ENCODE measurements around the gene RPS6KA5. TPM values are rescaled to one million over a fixed set of nuclear protein-coding genes. Genes with fewer than 3 reads are reported as not detected.

RPS6KA5 gene
- total RNA-seq, 5 donors from 2014 or later (not counting 1 experiment from before 2014, with no cell fraction given): 28.8 to 39.8 (median 35.3) TPM

GRCh38 chr14:90804292-90805083, 256.0 kb downstream of the RPS6KA5 start:
- no peak for DNase-seq
- Mint-ChIP-seq H3K4me1 (peaks cover 6 to 15% (median 10%) of the 10 kb centered on the region in 3 donors), H3K9me3 (peaks cover 0 to 4% (median 0%) of the 10 kb centered on the region in 3 donors), H3K27ac (no peak overlapping the region), H3K27me3 (no peaks in the 10 kb centered on the region), H3K36me3 (no peaks in the 10 kb centered on the region), H3K4me3 (no peak overlapping the region)
- Histone ChIP-seq H3K9me3 (no peaks in the 10 kb centered on the region), H3K36me3 (ENCODE audit: control insufficient read depth in 2 of 2, extremely low read depth in 1 of 2, insufficient read depth in 1 of 2, low read length in 1 of 2) (no peaks in the 10 kb centered on the region), H3K27me3 (replicated peaks in 1 of 2; ENCODE audit: control insufficient read depth in 2 of 2, extremely low read depth in 1 of 2, insufficient read depth in 2 of 2, low read length in 1 of 2) (peaks cover 0 to 3% of the 10 kb centered on the region in 2 experiments), H3K4me3 (ENCODE audit: control insufficient read depth in 1 of 2, extremely low read depth in 1 of 2, low read length in 1 of 2) (no peak overlapping the region), H3K27ac (ENCODE audit: low read length) (no peak overlapping the region), H3K4me1 (ENCODE audit: control insufficient read depth in 1 of 2, extremely low read depth in 1 of 2, insufficient read depth in 2 of 2, low read length in 2 of 2) (peaks cover 0 to 7% of the 10 kb centered on the region in 2 experiments)
- ChIA-PET CTCF (no interaction called here), POLR2A (interaction anchor here in 1 of 2 donors (0.6 to 0.7 kb wide), 2 partner anchors 14 to 381 kb away, joined by 3 read pairs; no protein-coding TSS in a partner anchor)
- 84% methylated on average over 16 of the region's 18 CpGs for WGBS (ENCODE audit: insufficient coverage)
- no peak for ATAC-seq (replicated peaks in 1 of 4)

GRCh38 chr14:90803249-90803648, 257.2 kb downstream of the RPS6KA5 start:
- Histone ChIP-seq H3K9me3 (no peaks in the 10 kb centered on the region), H3K4me3 (ENCODE audit: control insufficient read depth in 1 of 2, extremely low read depth in 1 of 2, low read length in 1 of 2) (no peak overlapping the region), H3K4me1 (ENCODE audit: control insufficient read depth in 1 of 2, extremely low read depth in 1 of 2, insufficient read depth in 2 of 2, low read length in 2 of 2) (peaks cover 0 to 7% of the 10 kb centered on the region in 2 experiments), H3K27me3 (replicated peaks in 1 of 2; ENCODE audit: control insufficient read depth in 2 of 2, extremely low read depth in 1 of 2, insufficient read depth in 2 of 2, low read length in 1 of 2) (peaks cover 0 to 3% of the 10 kb centered on the region in 2 experiments), H3K27ac (ENCODE audit: low read length) (no peak overlapping the region), H3K36me3 (ENCODE audit: control insufficient read depth in 2 of 2, extremely low read depth in 1 of 2, insufficient read depth in 1 of 2, low read length in 1 of 2) (no peaks in the 10 kb centered on the region)
- Mint-ChIP-seq H3K27me3 (no peaks in the 10 kb centered on the region), H3K27ac (no peak overlapping the region), H3K9me3 (peaks cover 0 to 4% (median 0%) of the 10 kb centered on the region in 3 donors), H3K4me3 (no peak overlapping the region), H3K4me1 (peaks cover 6 to 15% (median 10%) of the 10 kb centered on the region in 3 donors), H3K36me3 (no peaks in the 10 kb centered on the region)
- POLR2A ChIA-PET: no interaction called here
- 94% methylated on average over 2 of the region's 2 CpGs for WGBS (ENCODE audit: insufficient coverage)
- no peak for ATAC-seq (replicated peaks in 1 of 4)
- CTCF ChIA-PET: no interaction called here
- DNase-seq: no peak

- no peaks in the 10 kb centered on the region for H3K27me3 ChIP-seq (replicated peaks in 1 of 2; ENCODE audit: control insufficient read depth in 2 of 2, extremely low read depth in 1 of 2, insufficient read depth in 2 of 2, low read length in 1 of 2)
- Mint-ChIP-seq H3K27ac (no peak overlapping the region), H3K36me3 (no peaks in the 10 kb centered on the region), H3K9me3 (peaks cover 0 to 4% (median 0%) of the 10 kb centered on the region in 3 donors), H3K4me1 (peaks cover 6 to 15% (median 10%) of the 10 kb centered on the region in 3 donors), H3K27me3 (no peaks in the 10 kb centered on the region), H3K4me3 (no peak overlapping the region)
- H3K9me3 ChIP-seq: no peaks in the 10 kb centered on the region
- H3K4me1 ChIP-seq (ENCODE audit: control insufficient read depth in 1 of 2, extremely low read depth in 1 of 2, insufficient read depth in 2 of 2, low read length in 2 of 2): peaks cover 0 to 7% of the 10 kb centered on the region in 2 experiments
- CTCF ChIA-PET: no interaction called here
- WGBS (ENCODE audit: insufficient coverage): 83% methylated on average over 5 of the region's 5 CpGs
- no peak for ATAC-seq (replicated peaks in 1 of 4)
- no peak overlapping the region for H3K27ac ChIP-seq (ENCODE audit: low read length)
- no peaks in the 10 kb centered on the region for H3K36me3 ChIP-seq (ENCODE audit: control insufficient read depth in 2 of 2, extremely low read depth in 1 of 2, insufficient read depth in 1 of 2, low read length in 1 of 2)
- no peak for DNase-seq
- POLR2A ChIA-PET: no interaction called here
- H3K4me3 ChIP-seq (ENCODE audit: control insufficient read depth in 1 of 2, extremely low read depth in 1 of 2, low read length in 1 of 2): no peak overlapping the region
Observed at GRCh38 chr14:90799420-90799819, 261.0 kb downstream of the RPS6KA5 start.

GRCh38 chr14:90797919-90798318, 262.5 kb downstream of the RPS6KA5 start:
- H3K9me3 ChIP-seq: no peaks in the 10 kb centered on the region
- peaks cover 0 to 7% of the 10 kb centered on the region in 2 experiments for H3K4me1 ChIP-seq (ENCODE audit: control insufficient read depth in 1 of 2, extremely low read depth in 1 of 2, insufficient read depth in 2 of 2, low read length in 2 of 2)
- Mint-ChIP-seq H3K4me3 (no peak overlapping the region), H3K27ac (no peak overlapping the region), H3K4me1 (peaks cover 6 to 15% (median 10%) of the 10 kb centered on the region in 3 donors), H3K27me3 (no peaks in the 10 kb centered on the region), H3K9me3 (peaks cover 0 to 4% (median 0%) of the 10 kb centered on the region in 3 donors), H3K36me3 (no peaks in the 10 kb centered on the region)
- no peaks in the 10 kb centered on the region for H3K36me3 ChIP-seq (ENCODE audit: control insufficient read depth in 2 of 2, extremely low read depth in 1 of 2, insufficient read depth in 1 of 2, low read length in 1 of 2)
- H3K27me3 ChIP-seq (replicated peaks in 1 of 2; ENCODE audit: control insufficient read depth in 2 of 2, extremely low read depth in 1 of 2, insufficient read depth in 2 of 2, low read length in 1 of 2): no peaks in the 10 kb centered on the region
- ChIA-PET CTCF (no interaction called here), POLR2A (no interaction called here)
- ATAC-seq (replicated peaks in 1 of 4) (no peak), DNase-seq (no peak)
- H3K4me3 ChIP-seq (ENCODE audit: control insufficient read depth in 1 of 2, extremely low read depth in 1 of 2, low read length in 1 of 2): no peak overlapping the region
- H3K27ac ChIP-seq (ENCODE audit: low read length): no peak overlapping the region
- 83% methylated on average over 12 of the region's 13 CpGs for WGBS (ENCODE audit: insufficient coverage)

Other genes starting within 250 kb of the RPS6KA5 start
- 1 to 10 TPM; 1.5 to 2.6 (median 1.7) TPM for gene TTC7B, start 244.2 kb downstream of the RPS6KA5 start, total RNA-seq
- gene DGLUCY, start 53.4 kb upstream of the RPS6KA5 start, total RNA-seq: 100 to 1,000 TPM in 2 of 5 donors, 10 to 100 TPM in 3; 69.8 to 144 (median 99.8) TPM
- gene GPR68, start 184.1 kb upstream of the RPS6KA5 start, total RNA-seq: 10 to 100 TPM in 3 of 5 donors, 1 to 10 TPM in 2; 3.0 to 16.4 (median 10.0) TPM